ENCODE results near the gene RDX.
A peak's percentile ranks its signal among the peaks of the same experiment; 100 is the strongest.

RDX gene

GRCh38 chr11:110169738-110170137 is 126.7 kb downstream of the RDX start:
- no peak for DNase-seq

- no peak for DNase-seq
Measured at GRCh38 chr11:110168033-110168803, 128.2 kb downstream of the RDX start.

GRCh38 chr11:110165039-110165925 is 131.1 kb downstream of the RDX start:
- DNase-seq: no peak

GRCh38 chr11:110162216-110162615 is 134.2 kb downstream of the RDX start:
- DNase-seq: no peak

GRCh38 chr11:110161061-110161460 is 135.4 kb downstream of the RDX start:
- DNase-seq: no peak

- DNase-seq: no peak
Measured at GRCh38 chr11:110160437-110160836, 136.0 kb downstream of the RDX start.

GRCh38 chr11:110160016-110160415 is 136.4 kb downstream of the RDX start:
- DNase-seq: no peak

- DNase-seq: no peak
Measured at GRCh38 chr11:110159476-110159875, 136.9 kb downstream of the RDX start.

GRCh38 chr11:110158317-110159200 is 137.9 kb downstream of the RDX start:
- no peak for DNase-seq

GRCh38 chr11:110156503-110156902 is 139.9 kb downstream of the RDX start:
- no peak for DNase-seq

GRCh38 chr11:110153474-110153873 is 142.9 kb downstream of the RDX start:
- no peak for DNase-seq

- DNase-seq: no peak
Measured at GRCh38 chr11:110152199-110152598, 144.2 kb downstream of the RDX start.

GRCh38 chr11:110148775-110149744 is 147.4 kb downstream of the RDX start:
- peak in 1 of 4 experiments; percentile 19 for DNase-seq

- no peak for DNase-seq
Measured at GRCh38 chr11:110147962-110148709, 148.3 kb downstream of the RDX start.

GRCh38 chr11:110141812-110142211 is 154.6 kb downstream of the RDX start:
- no peak for DNase-seq

GRCh38 chr11:110134110-110134509 is 162.3 kb downstream of the RDX start:
- DNase-seq: no peak

GRCh38 chr11:110133160-110133559 is 163.3 kb downstream of the RDX start:
- no peak for DNase-seq

- DNase-seq: no peak
Measured at GRCh38 chr11:110131386-110132123, 164.9 kb downstream of the RDX start.

GRCh38 chr11:110130642-110131238 is 165.7 kb downstream of the RDX start:
- no peak for DNase-seq

- DNase-seq: no peak
Measured at GRCh38 chr11:110128161-110128560, 168.3 kb downstream of the RDX start.
